Kidney tubule cell (primary cell): ENCODE results near the gene POU2F2.
A peak's percentile ranks its signal among the peaks of the same experiment; 100 is the strongest.

Source experiments
- DNase-seq: peaks from one replicate; pipeline ENCODE4 v3.0.0-alpha.2; 2018; ENCODE audit warnings: low spot score

Gene POU2F2

GRCh38 chr19:42132030-42132628, at the start of gene POU2F2:
TSS of gene POU2F2 (minus strand) at chr19:42132446. CDS start at chr19:42132411, 35 bp downstream.
- DNase-seq = no peak

GRCh38 chr19:42178791-42179674, 46.8 kb upstream of the POU2F2 start:
- DNase-seq = no peak

GRCh38 chr19:42177686-42178019, 45.4 kb upstream of the POU2F2 start:
- DNase-seq = no peak

- peak; percentile 63 for DNase-seq
Observed at GRCh38 chr19:42176990-42177685, 44.9 kb upstream of the POU2F2 start.

GRCh38 chr19:42176649-42176989, 44.4 kb upstream of the POU2F2 start:
- DNase-seq = no peak

GRCh38 chr19:42175952-42176648, 43.9 kb upstream of the POU2F2 start:
- peak; percentile 4 for DNase-seq

- no peak for DNase-seq
Observed at GRCh38 chr19:42174958-42175734, 42.9 kb upstream of the POU2F2 start.

GRCh38 chr19:42174188-42174587, 41.9 kb upstream of the POU2F2 start:
- no peak for DNase-seq

- no peak for DNase-seq
Observed at GRCh38 chr19:42173695-42174094, 41.4 kb upstream of the POU2F2 start.

- peak; percentile 5 for DNase-seq
Observed at GRCh38 chr19:42172261-42172660, 40.0 kb upstream of the POU2F2 start.

- DNase-seq = no peak
Observed at GRCh38 chr19:42170715-42171114, 38.5 kb upstream of the POU2F2 start.

- DNase-seq = no peak
Observed at GRCh38 chr19:42169486-42170413, 37.5 kb upstream of the POU2F2 start.

- DNase-seq = no peak
Observed at GRCh38 chr19:42168206-42168605, 36.0 kb upstream of the POU2F2 start.

GRCh38 chr19:42166316-42166715, 34.1 kb upstream of the POU2F2 start:
- DNase-seq = peak; percentile 29

- DNase-seq = peak; percentile 12
Observed at GRCh38 chr19:42165146-42165545, 32.9 kb upstream of the POU2F2 start.

- no peak for DNase-seq
Observed at GRCh38 chr19:42161616-42162263, 29.5 kb upstream of the POU2F2 start.

- DNase-seq = no peak
Observed at GRCh38 chr19:42159942-42160341, 27.7 kb upstream of the POU2F2 start.

GRCh38 chr19:42158926-42159325, 26.7 kb upstream of the POU2F2 start:
- DNase-seq = no peak

GRCh38 chr19:42156571-42156970, 24.3 kb upstream of the POU2F2 start:
- no peak for DNase-seq

GRCh38 chr19:42155796-42156195, 23.6 kb upstream of the POU2F2 start:
- no peak for DNase-seq
